Activated CD8-positive, alpha-beta memory T cell treated with anti-CD3 and anti-CD28 coated beads, Interleukin-2, amount 50 U/mL, for 1 hour (primary cell): ENCODE data around the gene LEF1.

Experiments used
- DNase-seq: peaks from one replicate; pipeline ENCODE4 v3.0.0-alpha.2; 2020; ENCODE audit errors: extremely low read depth

Gene LEF1

DNA sequence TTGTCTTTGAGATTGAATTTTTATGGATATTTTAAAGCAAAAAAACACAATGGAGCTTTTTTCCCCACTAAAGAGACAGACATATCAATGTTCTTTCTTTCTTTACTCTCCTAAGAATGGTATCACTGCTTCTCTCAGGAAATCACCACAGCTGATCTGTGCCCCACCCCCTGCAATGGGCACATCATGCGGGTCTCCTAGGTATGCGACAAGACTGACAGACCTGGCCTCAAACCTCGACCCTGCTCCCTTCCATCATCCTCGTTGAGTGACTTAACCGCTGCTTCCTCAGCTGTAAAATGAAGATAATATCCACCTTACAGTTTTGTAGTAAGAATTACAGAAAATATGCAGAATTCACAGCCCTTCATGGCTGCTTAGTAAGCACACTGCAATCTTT is 58.3 kb downstream of the LEF1 start:
- DNase-seq: no peak

DNA sequence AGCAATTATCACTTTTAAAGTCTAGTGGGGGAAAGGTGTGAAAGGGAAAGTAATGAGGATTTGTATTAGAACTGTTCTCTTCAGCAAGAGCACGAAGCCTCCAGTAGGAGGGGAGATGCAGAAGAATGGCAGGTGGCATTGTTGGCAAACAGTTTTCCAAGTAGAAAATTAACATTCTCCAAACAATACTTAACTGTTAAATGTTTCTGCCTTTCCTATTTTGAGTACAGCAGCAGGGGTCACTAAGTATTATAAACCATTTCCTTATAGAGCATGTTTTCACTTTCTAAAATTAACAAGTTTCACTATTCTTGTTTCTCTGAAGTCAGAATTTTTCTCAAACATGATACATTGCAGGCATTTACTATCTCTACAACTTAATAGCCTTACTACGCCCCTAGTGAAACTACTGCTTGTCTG is 58.7 kb downstream of the LEF1 start:
- no peak for DNase-seq

GRCh38 chr4:108109111-108109510 is 59.6 kb downstream of the LEF1 start:
- no peak for DNase-seq

DNA sequence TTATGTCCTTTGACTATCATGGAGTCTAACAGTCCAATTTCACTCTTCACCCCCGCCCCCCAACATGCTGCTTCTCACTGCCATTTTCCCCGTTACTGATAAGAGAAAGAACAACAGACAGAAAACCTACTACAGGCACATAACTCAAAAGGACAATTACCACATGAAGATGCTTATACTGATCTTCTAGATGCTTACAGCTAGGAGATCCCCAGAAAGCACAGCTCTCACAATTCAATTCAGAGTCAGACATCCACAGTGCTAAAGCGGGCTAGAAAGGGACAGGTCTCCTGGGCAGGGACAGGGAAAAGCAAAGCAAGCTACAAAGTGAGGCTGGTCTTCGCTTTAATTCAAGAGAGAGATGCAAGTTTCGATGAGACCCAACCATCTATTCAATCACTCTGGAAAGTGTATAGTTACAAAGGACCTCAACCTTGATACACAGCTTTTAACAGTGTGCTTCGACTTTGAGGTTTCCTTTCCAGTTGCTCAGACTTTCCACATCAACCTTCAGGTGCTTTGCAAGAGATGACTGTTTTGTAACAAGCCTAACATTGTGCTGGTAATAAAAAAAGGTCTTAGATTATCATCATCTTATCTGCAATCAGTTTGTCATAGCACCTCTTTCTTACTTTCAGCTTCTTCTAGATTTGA is 60.9 kb downstream of the LEF1 start:
- DNase-seq: peak; percentile 42

DNA sequence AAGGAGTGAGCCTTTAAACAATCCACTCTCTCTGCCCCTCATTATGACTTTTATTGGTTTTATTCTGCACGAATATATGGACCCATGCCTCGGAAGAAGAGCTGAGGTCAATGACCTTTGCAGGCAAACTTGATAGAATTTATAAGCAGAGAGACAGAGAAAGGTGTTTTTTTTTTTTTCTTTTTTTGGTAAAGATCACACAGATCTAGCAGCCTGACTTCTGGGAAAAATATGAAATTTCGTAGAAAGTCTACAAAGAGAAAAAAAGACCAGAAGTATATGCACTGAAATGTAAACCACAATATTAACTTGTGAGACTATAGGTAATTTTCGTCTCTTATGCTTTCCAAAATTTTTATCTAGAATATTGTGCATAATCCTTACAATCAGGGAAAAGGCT is 61.6 kb downstream of the LEF1 start:
- DNase-seq: no peak

DNA sequence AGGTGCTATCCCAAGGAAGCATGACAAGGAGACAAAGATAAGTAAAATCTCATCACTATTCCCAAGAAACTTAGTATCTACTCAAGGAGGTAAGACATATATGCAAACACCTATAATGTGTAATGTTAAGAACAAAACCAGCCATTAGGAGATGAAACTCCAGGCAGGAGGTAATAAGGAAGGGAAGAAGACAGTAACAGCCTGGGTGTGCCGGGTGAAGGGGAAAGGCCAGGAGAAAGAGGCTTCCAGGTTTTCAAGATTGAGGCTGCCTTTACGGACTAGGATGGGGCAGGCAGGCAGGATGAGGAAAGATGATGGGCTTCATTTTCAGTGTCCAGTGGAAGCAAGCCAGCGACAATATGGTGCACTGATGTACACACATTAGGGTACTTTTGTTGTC is 62.5 kb downstream of the LEF1 start:
- no peak for DNase-seq

- no peak for DNase-seq
Observed at GRCh38 chr4:108103099-108103862, 65.5 kb downstream of the LEF1 start.

DNA sequence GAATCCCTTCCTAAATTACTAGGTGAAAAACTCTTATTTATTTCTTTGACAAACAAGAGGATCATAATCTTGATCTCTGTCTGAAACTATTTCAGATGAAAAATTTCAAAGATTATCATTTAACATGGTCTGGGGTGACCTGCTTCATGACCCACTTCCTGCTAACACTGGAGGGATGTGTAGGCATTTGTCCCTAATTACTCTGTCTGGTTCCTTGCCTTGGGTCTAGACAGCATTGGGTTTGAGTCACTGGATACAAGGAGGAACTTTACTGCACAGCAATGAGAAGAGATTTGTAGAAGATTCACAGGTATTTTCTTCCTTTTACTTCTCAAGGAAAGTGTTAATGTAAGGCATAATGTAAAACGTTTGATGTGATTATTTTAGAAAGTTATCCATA is 67.9 kb downstream of the LEF1 start:
- no peak for DNase-seq

DNA sequence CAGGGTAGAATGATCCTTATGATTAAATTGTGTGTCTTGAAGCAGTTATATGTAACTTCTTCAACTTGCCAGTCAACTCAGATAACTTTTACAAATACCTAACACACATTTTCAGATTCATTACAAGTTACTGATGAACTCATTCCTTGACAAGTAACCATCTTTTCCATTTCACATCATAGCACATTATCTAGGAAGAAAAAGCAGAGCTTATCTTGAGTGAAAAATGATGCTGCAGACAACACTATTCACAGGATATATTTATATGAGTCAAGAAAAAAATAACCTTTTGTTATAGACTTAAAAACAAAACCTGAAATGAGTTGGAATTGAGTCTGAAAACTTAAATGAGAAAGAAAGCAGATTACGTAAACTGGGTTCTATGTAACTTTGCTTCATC is 68.9 kb downstream of the LEF1 start:
- DNase-seq: no peak

GRCh38 chr4:108097990-108098553 is 70.7 kb downstream of the LEF1 start:
- no peak for DNase-seq

GRCh38 chr4:108094923-108095482 is 73.7 kb downstream of the LEF1 start:
- no peak for DNase-seq

- no peak for DNase-seq
Observed at GRCh38 chr4:108094131-108094530, 74.6 kb downstream of the LEF1 start.

DNA sequence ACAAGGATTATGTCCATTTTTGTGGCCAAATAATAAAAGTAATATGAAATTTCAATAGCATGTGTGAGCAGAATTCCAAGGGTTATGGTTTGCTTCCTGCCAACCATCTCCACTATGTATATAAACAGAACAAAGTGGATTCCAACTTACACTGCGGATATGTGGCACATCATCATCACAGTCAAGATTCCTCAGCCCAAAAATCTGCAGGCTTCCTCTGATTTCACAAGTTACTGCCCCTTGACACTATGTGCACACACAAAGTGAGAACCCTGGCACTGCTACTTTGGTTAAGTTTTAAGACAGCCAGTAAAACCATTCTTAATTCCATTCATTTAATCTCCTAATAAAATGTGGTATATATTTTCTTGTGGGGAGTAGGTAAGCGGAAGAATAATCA is 76.4 kb downstream of the LEF1 start:
- DNase-seq: no peak

- DNase-seq: no peak
Observed at GRCh38 chr4:108087293-108087967, 81.3 kb downstream of the LEF1 start.

DNA sequence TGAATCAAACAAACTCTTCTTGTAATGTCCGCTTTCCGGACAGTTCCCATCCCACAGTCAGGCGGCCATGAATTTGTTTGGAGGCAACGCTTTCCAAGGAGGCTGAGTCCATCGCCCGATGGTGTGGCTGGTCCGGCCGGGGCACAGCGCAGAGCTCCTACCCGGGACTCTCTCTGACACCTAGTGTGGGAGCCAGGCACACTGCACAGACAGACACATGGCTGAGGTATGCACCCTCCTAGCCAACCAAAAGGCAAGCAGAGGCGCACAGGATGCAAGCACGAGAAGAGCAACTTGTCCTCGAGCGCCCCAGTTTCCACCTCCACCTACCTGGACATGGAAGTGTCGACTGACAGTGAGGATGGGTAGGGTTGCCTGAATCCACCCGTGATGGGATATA is 87.5 kb downstream of the LEF1 start:
- no peak for DNase-seq

DNA sequence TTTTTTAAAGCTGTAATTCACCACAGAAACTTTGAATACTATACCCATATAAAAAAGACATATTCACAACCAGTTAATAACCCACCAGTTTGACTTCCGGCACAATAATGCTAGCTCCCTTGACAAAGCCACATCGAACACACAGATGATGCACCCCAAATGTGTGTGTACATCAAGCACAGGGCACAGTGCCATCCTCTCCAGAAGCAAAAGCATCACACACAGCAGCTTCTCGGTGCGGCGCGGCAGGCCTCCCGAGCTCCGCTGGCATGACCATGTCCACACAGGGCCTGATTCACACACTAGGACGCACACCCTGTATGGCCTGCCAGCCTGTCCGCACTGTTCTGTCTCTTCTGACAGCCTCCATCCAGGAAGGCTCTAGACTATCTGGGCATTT is 88.0 kb downstream of the LEF1 start:
- DNase-seq: peak; percentile 53

- no peak for DNase-seq
Observed at GRCh38 chr4:108078024-108078733, 90.6 kb downstream of the LEF1 start.

- DNase-seq: peak; percentile 75
Observed at GRCh38 chr4:108072300-108072699, 96.4 kb downstream of the LEF1 start.

GRCh38 chr4:108070775-108071174 is 98.0 kb downstream of the LEF1 start:
- no peak for DNase-seq

DNA sequence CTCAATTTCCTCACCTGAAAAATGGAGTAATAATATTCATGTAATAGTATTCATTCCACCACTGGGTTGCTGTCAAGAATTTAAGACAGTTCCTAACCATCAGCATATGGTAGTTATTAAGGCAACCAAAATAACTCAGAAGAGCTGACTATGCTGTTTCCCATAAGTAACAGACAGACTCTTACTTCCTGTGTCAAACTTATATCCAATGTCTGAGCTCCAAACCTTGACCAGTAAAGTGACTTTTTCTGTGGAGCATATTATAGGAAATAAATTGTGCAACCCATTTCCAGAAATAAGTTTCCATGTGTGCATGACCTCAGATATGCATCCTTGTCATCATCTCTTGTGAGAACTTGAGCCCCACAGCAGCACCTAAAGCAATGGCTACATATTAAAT is 100.3 kb downstream of the LEF1 start:
- no peak for DNase-seq

GRCh38 chr4:108060686-108061321 is 107.9 kb downstream of the LEF1 start:
- no peak for DNase-seq
